ENCODE measurements around the gene ZNF614. TPM values are rescaled to one million over a fixed set of nuclear protein-coding genes. Genes with fewer than 3 reads are reported as not detected.
A peak's percentile ranks its signal among the peaks of the same experiment; 100 is the strongest.
"Not testable (repeated sequence)": the region's sequence is repeated elsewhere in the genome, so short reads cannot be mapped to it uniquely, and the experiment has no call there.

The ZNF614 gene
- total and polyA plus RNA-seq, 2 donors: 5.7 to 8.6 TPM

GRCh38 chr19:51980116-51980736 lies 48.0 kb downstream of the ZNF614 start:
- Histone ChIP-seq H3K27me3 (ENCODE audit: control insufficient read depth in 2 of 2, insufficient read depth in 1 of 2, low read length in 1 of 2) (no peaks in the 10 kb centered on the region), H3K4me3 (ENCODE audit: low read length in 2 of 2) (no peak overlapping the region), H3K4me1 (ENCODE audit: control insufficient read depth in 2 of 2, insufficient read depth in 2 of 2, low read length in 2 of 2) (no peaks in the 10 kb centered on the region), H3K27ac (ENCODE audit: low read depth in 1 of 2, low read length in 1 of 2) (no peak overlapping the region), H3K9me3 (ENCODE audit: control insufficient read depth in 2 of 2, insufficient read depth in 1 of 2, low read length in 1 of 2) (peaks cover 14 to 42% of the 10 kb centered on the region in 2 donors), H3K36me3 (ENCODE audit: control insufficient read depth in 2 of 2, insufficient read depth in 2 of 2, low read length in 1 of 2) (peaks cover 2 to 15% of the 10 kb centered on the region in 2 donors)
- DNase-seq (ENCODE audit: low read depth in 6 of 9, low spot score in 9 of 9): no peak
- 97% methylated on average over 6 of the region's 6 CpGs for WGBS

- H3K36me3 ChIP-seq (ENCODE audit: control insufficient read depth in 2 of 2, insufficient read depth in 2 of 2, low read length in 1 of 2): peaks cover 11 to 18% of the 10 kb centered on the region in 2 donors
- no peaks in the 10 kb centered on the region for H3K27me3 ChIP-seq (ENCODE audit: control insufficient read depth in 2 of 2, insufficient read depth in 1 of 2, low read length in 1 of 2)
- no peak overlapping the region for H3K4me3 ChIP-seq (ENCODE audit: low read length in 2 of 2)
- no peaks in the 10 kb centered on the region for H3K4me1 ChIP-seq (ENCODE audit: control insufficient read depth in 2 of 2, insufficient read depth in 2 of 2, low read length in 2 of 2)
- no peak for DNase-seq (ENCODE audit: low read depth in 6 of 9, low spot score in 9 of 9)
- WGBS: 96% methylated on average over 4 of the region's 4 CpGs
- H3K27ac ChIP-seq (ENCODE audit: low read depth in 1 of 2, low read length in 1 of 2): no peak overlapping the region
- peaks cover 18 to 44% of the 10 kb centered on the region in 2 donors for H3K9me3 ChIP-seq (ENCODE audit: control insufficient read depth in 2 of 2, insufficient read depth in 1 of 2, low read length in 1 of 2)
Observed at GRCh38 chr19:51978882-51979281, 49.3 kb downstream of the ZNF614 start.

DNA sequence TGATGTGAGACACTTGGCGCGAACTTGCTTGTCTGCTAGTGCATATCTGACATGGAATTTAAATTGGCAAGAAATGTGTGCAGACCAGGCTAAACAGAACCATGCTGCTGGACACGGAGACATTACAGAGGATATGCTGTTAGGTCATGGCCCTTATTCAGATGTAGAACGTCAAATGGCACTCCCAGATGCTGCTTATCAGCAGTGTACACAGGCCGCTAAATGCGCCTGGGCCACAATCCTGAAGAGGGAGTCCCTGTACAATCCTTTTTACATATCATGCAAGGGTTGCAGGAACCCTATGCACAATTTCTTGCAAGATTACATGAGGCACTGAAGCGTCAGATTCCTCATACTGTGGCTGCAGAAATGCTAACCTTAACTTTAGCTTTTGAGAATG lies 50.8 kb downstream of the ZNF614 start:
- H3K9me3 ChIP-seq (ENCODE audit: control insufficient read depth in 2 of 2, insufficient read depth in 1 of 2, low read length in 1 of 2): peaks cover 26 to 39% of the 10 kb centered on the region in 2 donors
- DNase-seq (ENCODE audit: low read depth in 6 of 9, low spot score in 9 of 9): no peak
- 87% methylated on average over 7 of the region's 7 CpGs for WGBS
- no peaks in the 10 kb centered on the region for H3K27me3 ChIP-seq (ENCODE audit: control insufficient read depth in 2 of 2, insufficient read depth in 1 of 2, low read length in 1 of 2)
- no peak overlapping the region for H3K27ac ChIP-seq (ENCODE audit: low read depth in 1 of 2, low read length in 1 of 2)
- no peaks in the 10 kb centered on the region for H3K4me1 ChIP-seq (ENCODE audit: control insufficient read depth in 2 of 2, insufficient read depth in 2 of 2, low read length in 2 of 2)
- peaks cover 22 to 26% of the 10 kb centered on the region in 2 donors for H3K36me3 ChIP-seq (ENCODE audit: control insufficient read depth in 2 of 2, insufficient read depth in 2 of 2, low read length in 1 of 2)
- no peak overlapping the region for H3K4me3 ChIP-seq (ENCODE audit: low read length in 2 of 2)

DNA sequence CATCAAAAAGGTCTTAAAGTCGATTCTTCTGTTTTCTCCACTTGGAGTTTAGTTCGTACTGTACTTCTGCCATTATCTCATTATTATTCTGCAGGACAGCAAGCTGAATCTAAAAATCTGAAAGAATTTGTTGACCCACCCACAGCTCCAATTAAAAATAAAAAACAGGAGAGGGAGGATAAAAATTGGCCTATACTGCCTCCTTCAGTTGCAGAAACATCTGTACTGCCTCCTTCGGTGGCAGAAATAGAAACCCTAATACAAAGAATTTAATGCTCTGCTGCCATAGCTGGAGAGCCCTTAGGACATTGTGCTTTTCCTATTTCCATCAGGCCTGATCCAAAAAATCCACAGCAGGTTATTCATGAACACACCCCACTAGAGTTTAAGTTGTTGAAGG lies 51.3 kb downstream of the ZNF614 start:
- WGBS: 98% methylated on average over 3 of the region's 3 CpGs

DNA sequence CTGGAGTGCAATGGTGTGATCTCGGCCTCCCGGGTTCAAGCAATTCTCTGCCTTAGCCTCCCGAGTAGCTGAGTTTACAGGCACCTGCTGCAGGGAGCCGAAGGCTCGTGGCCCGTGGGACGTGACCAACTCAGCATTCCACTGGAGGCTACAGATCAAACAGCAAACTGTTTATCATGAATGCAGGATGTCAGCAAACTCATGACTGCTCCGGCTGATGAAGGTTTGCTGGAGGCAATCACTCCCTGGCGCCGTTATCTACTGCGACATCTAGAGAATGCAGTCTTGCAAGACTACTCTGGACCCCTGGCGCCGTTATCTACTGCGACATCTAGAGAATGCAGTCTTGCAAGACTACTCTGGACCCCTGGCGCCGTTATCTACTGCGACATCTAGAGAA lies 52.4 kb downstream of the ZNF614 start:
- peaks cover 30 to 35% of the 10 kb centered on the region in 2 donors for H3K36me3 ChIP-seq (ENCODE audit: control insufficient read depth in 2 of 2, insufficient read depth in 2 of 2, low read length in 1 of 2)
- DNase-seq (ENCODE audit: low read depth in 6 of 9, low spot score in 9 of 9): not testable (repeated sequence)

More for the DNA sequence above, 51.3 kb downstream of the ZNF614 start:
- H3K27ac ChIP-seq (ENCODE audit: low read depth in 1 of 2, low read length in 1 of 2): no peak overlapping the region
- H3K27me3 ChIP-seq (ENCODE audit: control insufficient read depth in 2 of 2, insufficient read depth in 1 of 2, low read length in 1 of 2): no peaks in the 10 kb centered on the region
- H3K4me1 ChIP-seq (ENCODE audit: control insufficient read depth in 2 of 2, insufficient read depth in 2 of 2, low read length in 2 of 2): no peaks in the 10 kb centered on the region
- DNase-seq (ENCODE audit: low read depth in 6 of 9, low spot score in 9 of 9): no peak
- H3K9me3 ChIP-seq (ENCODE audit: control insufficient read depth in 2 of 2, insufficient read depth in 1 of 2, low read length in 1 of 2): peaks cover 26 to 42% of the 10 kb centered on the region in 2 donors
- H3K4me3 ChIP-seq (ENCODE audit: low read length in 2 of 2): no peak overlapping the region
- peaks cover 22 to 31% of the 10 kb centered on the region in 2 donors for H3K36me3 ChIP-seq (ENCODE audit: control insufficient read depth in 2 of 2, insufficient read depth in 2 of 2, low read length in 1 of 2)

DNA sequence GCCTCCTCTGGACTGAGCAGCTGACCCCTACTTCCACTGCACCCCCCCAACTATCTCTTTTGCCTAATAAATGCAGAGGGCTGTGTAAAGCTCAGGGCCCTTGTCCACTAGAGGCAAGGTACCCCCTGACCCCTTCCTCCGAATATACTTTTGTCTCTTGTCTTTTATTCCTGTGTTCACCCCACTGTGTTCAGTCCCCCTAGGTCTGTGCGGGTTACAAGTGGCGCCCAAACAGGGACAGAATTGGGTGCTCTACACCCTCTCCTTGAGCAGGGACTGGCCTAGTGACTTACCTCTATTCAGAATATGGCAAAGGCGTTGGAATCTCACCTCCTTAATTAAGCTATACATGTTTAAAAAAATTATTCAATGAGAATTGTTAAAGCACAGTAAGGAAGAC lies 56.6 kb downstream of the ZNF614 start:
- 97% methylated on average over 4 of the region's 4 CpGs for WGBS
- H3K9me3 ChIP-seq (ENCODE audit: control insufficient read depth in 2 of 2, insufficient read depth in 1 of 2, low read length in 1 of 2): peaks cover 44 to 54% of the 10 kb centered on the region in 2 donors
- no peaks in the 10 kb centered on the region for H3K4me1 ChIP-seq (ENCODE audit: control insufficient read depth in 2 of 2, insufficient read depth in 2 of 2, low read length in 2 of 2)
- H3K27me3 ChIP-seq (ENCODE audit: control insufficient read depth in 2 of 2, insufficient read depth in 1 of 2, low read length in 1 of 2): no peaks in the 10 kb centered on the region
- no peak overlapping the region for H3K4me3 ChIP-seq (ENCODE audit: low read length in 2 of 2)
- peaks cover 50 to 68% of the 10 kb centered on the region in 2 donors for H3K36me3 ChIP-seq (ENCODE audit: control insufficient read depth in 2 of 2, insufficient read depth in 2 of 2, low read length in 1 of 2)
- H3K27ac ChIP-seq (ENCODE audit: low read depth in 1 of 2, low read length in 1 of 2): no peak overlapping the region
- peak in 3 of 9 donors; percentile 14 to 57 (median 18) for DNase-seq (ENCODE audit: low read depth in 6 of 9, low spot score in 9 of 9)

More for the DNA sequence above, 52.4 kb downstream of the ZNF614 start:
- H3K9me3 ChIP-seq (ENCODE audit: control insufficient read depth in 2 of 2, insufficient read depth in 1 of 2, low read length in 1 of 2): peaks cover 29 to 48% of the 10 kb centered on the region in 2 donors
- not testable (repeated sequence) for H3K27me3 ChIP-seq (ENCODE audit: control insufficient read depth in 2 of 2, insufficient read depth in 1 of 2, low read length in 1 of 2); H3K27ac ChIP-seq (ENCODE audit: low read depth in 1 of 2, low read length in 1 of 2); H3K4me3 ChIP-seq (ENCODE audit: low read length in 2 of 2); H3K4me1 ChIP-seq (ENCODE audit: control insufficient read depth in 2 of 2, insufficient read depth in 2 of 2, low read length in 2 of 2)
- WGBS: 98% methylated on average over 17 of the region's 17 CpGs

GRCh38 chr19:51970718-51971117 lies 57.5 kb downstream of the ZNF614 start:
- 96% methylated on average over 1 of the region's 1 CpG for WGBS
- Histone ChIP-seq H3K4me3 (ENCODE audit: low read length in 2 of 2) (no peak overlapping the region), H3K36me3 (ENCODE audit: control insufficient read depth in 2 of 2, insufficient read depth in 2 of 2, low read length in 1 of 2) (peaks cover 60 to 75% of the 10 kb centered on the region in 2 donors)

GRCh38 chr19:51965583-51965982 lies 62.6 kb downstream of the ZNF614 start:
- H3K9me3 ChIP-seq (ENCODE audit: control insufficient read depth in 2 of 2, insufficient read depth in 1 of 2, low read length in 1 of 2): peaks cover 36 to 38% of the 10 kb centered on the region in 2 donors
- no peak overlapping the region for H3K4me3 ChIP-seq (ENCODE audit: low read length in 2 of 2)
- H3K27ac ChIP-seq (ENCODE audit: low read depth in 1 of 2, low read length in 1 of 2): no peak overlapping the region
- H3K27me3 ChIP-seq (ENCODE audit: control insufficient read depth in 2 of 2, insufficient read depth in 1 of 2, low read length in 1 of 2): no peaks in the 10 kb centered on the region
- WGBS: 98% methylated on average over 5 of the region's 5 CpGs
- no peak for DNase-seq (ENCODE audit: low read depth in 6 of 9, low spot score in 9 of 9)
- no peaks in the 10 kb centered on the region for H3K4me1 ChIP-seq (ENCODE audit: control insufficient read depth in 2 of 2, insufficient read depth in 2 of 2, low read length in 2 of 2)
- peaks cover 46 to 55% of the 10 kb centered on the region in 2 donors for H3K36me3 ChIP-seq (ENCODE audit: control insufficient read depth in 2 of 2, insufficient read depth in 2 of 2, low read length in 1 of 2)

More at GRCh38 chr19:51970718-51971117, 57.5 kb downstream of the ZNF614 start:
- Histone ChIP-seq H3K27ac (ENCODE audit: low read depth in 1 of 2, low read length in 1 of 2) (no peak overlapping the region), H3K9me3 (ENCODE audit: control insufficient read depth in 2 of 2, insufficient read depth in 1 of 2, low read length in 1 of 2) (peaks cover 48 to 53% of the 10 kb centered on the region in 2 donors), H3K27me3 (ENCODE audit: control insufficient read depth in 2 of 2, insufficient read depth in 1 of 2, low read length in 1 of 2) (no peaks in the 10 kb centered on the region), H3K4me1 (ENCODE audit: control insufficient read depth in 2 of 2, insufficient read depth in 2 of 2, low read length in 2 of 2) (no peaks in the 10 kb centered on the region)
- no peak for DNase-seq (ENCODE audit: low read depth in 6 of 9, low spot score in 9 of 9)

All from thymus (tissue), 11 donors.